ENCODE results near the gene GOLGA7B.
"Not testable (repeated sequence)": the region's sequence is repeated elsewhere in the genome, so short reads cannot be mapped to it uniquely, and the experiment has no call there.

The GOLGA7B gene

DNA sequence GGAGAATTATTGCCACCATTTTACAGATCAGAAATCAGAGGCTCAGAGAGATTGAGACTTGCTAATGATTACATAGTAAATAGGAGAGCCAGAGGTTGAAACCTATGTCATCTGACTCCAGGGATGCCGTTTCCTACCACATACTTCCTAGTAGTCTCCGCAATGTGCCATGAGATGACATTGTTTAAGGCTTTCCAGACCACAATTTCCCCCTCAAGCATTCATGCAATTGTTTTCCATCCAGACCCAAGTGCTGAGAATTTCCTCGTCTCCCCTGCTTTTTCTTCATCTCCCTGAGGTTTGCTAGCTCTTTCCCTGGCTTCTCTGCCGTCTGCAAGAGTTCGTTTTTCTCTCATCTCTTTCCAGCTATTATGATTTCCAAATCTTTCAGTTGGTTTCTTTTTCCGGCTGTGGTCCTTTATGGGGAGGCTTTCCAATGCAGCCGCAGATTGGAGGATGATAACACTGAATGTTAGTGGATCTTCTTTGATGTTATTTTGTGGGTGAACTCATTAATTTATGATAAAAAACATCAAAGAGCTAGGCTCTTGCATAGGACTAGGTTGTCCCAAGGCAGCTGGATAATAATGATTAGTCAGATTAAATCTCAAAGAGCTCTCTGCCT is 6.9 kb upstream of the GOLGA7B start:
- in situ Hi-C loops (cut with MboI; ENCODE audit: low sequenced_read_pairs, unreplicated experiment), result no loop called here
- no peak for DNase-seq (ENCODE audit: low spot score)
- no peak for TF ChIP-seq CTCF (IDR thresholded peaks at IDR 0.05; ENCODE audit: borderline replicate concordance, control extremely low read depth, extremely low read depth, insufficient read depth, missing control alignments)

GRCh38 chr10:97843281-97843671 is 6.4 kb upstream of the GOLGA7B start:
- no peak for DNase-seq (ENCODE audit: low spot score)
- in situ Hi-C loops (cut with MboI; ENCODE audit: low sequenced_read_pairs, unreplicated experiment), result no loop called here
- no peak for TF ChIP-seq CTCF (IDR thresholded peaks at IDR 0.05; ENCODE audit: borderline replicate concordance, control extremely low read depth, extremely low read depth, insufficient read depth, missing control alignments)

GRCh38 chr10:97843972-97844371 is 5.7 kb upstream of the GOLGA7B start:
- in situ Hi-C loops (cut with MboI; ENCODE audit: low sequenced_read_pairs, unreplicated experiment), result not testable (repeated sequence)

GRCh38 chr10:97844678-97845077 is 5.0 kb upstream of the GOLGA7B start:
- no peak for TF ChIP-seq CTCF (IDR thresholded peaks at IDR 0.05; ENCODE audit: borderline replicate concordance, control extremely low read depth, extremely low read depth, insufficient read depth, missing control alignments)
- no peak for DNase-seq (ENCODE audit: low spot score)
- in situ Hi-C loops (cut with MboI; ENCODE audit: low sequenced_read_pairs, unreplicated experiment), result no loop called here

More at GRCh38 chr10:97843972-97844371, 5.7 kb upstream of the GOLGA7B start:
- DNase-seq (ENCODE audit: low spot score), result not testable (repeated sequence)

DNA sequence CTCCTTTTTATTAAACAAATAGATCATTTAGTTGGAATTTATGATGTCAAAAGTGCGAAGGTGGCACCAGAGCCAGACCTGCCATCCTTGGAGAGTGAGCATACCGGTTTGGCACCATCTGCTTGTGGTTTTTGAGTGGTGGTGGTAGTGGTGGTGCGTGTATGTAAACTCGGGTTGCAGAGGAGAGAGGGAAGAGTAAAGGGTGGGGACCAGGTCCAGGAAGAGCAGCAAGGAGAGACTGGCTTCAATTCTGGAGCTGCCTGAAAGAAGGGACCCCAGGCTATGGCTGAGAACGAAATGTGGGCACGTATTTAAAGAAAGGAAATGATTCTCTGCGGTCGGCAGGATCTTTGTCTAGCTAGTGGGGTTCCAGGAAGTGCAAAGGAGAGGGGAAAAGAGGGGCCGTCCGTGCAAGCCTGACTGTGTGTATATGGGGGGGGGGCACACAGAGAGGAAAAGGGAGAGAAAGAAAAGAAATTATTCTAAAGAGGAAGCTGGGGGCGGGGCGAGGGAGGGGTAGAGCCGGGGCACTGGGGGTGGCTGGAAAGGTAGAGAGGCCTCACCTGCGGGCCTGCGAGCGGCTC is 448 bp upstream of the GOLGA7B start:
- TF ChIP-seq CTCF (IDR thresholded peaks at IDR 0.05; ENCODE audit: borderline replicate concordance, control extremely low read depth, extremely low read depth, insufficient read depth, missing control alignments), result no peak
- no peak for DNase-seq (ENCODE audit: low spot score)
- in situ Hi-C loops (cut with MboI; ENCODE audit: low sequenced_read_pairs, unreplicated experiment), result no loop called here

- DNase-seq (ENCODE audit: low spot score), result no peak
- in situ Hi-C loops (cut with MboI; ENCODE audit: low sequenced_read_pairs, unreplicated experiment), result no loop called here
Observed at GRCh38 chr10:97850446-97850845, 803 bp downstream of the GOLGA7B start.

More at GRCh38 chr10:97850446-97850845, 803 bp downstream of the GOLGA7B start:
- no peak for TF ChIP-seq CTCF (IDR thresholded peaks at IDR 0.05; ENCODE audit: borderline replicate concordance, control extremely low read depth, extremely low read depth, insufficient read depth, missing control alignments)

Data from GM13976 (cell line).